IPS-NIHi7 (cell line): ENCODE results near the gene FADS1.

Experiments
- DNase-seq: peaks from one replicate; pipeline ENCODE4 v3.0.0; 2012; ENCODE audit warnings: mixed read lengths; ENCODE audit errors: extremely low spot score

The FADS1 gene

DNA sequence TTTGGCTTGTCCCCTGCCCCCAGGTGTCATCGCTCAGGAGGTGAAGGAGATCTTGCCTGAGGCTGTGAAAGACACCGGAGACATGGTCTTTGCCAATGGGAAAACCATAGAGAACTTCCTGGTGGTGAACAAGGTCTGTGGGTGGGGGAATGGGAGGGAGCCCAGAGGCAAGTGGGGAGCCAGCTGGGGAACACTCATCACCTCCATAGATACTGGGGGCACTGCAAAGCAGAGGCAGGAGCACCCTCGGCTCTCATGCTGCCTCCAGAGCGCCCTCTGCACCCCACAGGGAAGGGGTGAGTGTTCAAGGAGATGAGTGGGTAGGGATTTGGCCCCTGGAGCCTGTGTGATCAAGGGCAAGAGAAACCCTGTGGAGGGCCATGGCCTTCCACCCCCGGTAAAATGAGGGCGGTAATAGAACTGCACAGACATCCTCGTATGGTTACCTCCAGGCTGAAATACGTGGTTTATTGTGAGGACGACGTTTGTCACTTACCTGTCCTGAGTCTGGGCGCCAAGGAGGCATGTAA lies 38.4 kb downstream of the FADS1 start:
- no peak for DNase-seq

DNA sequence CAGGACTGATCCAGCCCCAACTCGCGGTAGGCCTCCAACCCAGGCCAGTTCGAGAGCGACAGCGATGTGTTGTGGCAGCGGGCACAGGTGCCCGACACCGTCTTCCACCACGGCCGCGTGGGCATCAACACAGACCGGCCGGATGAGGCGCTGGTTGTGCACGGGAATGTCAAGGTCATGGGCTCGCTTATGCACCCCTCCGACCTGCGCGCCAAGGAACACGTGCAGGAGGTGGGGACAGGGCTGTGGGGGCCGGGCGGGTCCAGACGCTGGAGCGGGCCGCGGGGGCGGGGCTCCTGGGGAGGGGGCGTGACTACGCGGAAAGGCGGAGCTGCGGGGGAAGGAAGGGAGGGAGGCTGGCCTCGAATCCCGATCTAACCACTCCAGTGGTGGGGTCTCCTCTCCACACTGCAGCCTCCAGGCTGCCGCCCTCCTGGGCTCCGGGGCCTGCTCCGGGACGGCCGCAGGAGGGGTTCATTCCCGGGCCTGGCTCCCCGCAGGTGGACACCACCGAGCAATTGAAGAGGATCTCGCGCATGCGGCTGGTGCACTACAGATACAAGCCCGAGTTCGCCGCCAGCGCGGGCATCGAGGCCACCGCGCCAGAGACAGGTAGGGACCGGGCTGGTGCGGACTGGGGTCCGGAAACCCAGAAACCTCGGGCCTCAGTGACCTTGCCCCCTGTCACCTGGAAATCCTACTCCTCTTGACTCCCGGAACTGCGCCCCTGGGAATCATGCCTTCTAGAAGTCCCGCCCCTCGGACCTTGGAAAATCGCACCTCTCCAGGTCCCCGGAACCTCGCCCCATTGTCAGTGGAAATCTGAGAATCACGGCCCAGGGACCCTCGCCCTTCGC lies 39.3 kb downstream of the FADS1 start:
- peak; percentile 85 for DNase-seq

DNA sequence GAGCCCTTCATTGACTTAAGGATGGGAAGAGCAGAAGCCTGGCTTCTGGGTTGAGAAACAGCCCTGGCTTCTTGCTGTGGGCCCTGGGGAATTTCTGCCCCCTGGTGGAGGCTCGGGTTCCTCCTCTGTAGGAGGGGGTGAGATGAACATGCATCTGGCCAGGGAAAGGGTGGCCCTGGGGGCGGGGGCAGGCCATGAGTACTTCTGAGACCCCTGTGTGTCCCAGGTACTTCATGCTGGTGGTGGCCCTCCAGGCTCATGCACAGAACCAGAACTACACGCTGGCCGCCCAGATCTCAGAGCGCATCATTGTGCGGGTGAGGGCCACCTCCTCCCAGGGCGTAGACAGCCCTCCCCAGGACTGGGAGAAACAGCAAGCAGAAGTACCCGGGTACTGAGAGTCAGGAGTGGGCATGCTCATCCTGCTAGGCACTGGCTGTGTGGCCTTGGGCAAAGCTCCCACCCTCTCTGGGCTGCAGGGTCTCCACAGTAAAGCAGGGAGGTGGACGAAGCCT lies 40.2 kb downstream of the FADS1 start:
- peak; percentile 91 for DNase-seq

DNA sequence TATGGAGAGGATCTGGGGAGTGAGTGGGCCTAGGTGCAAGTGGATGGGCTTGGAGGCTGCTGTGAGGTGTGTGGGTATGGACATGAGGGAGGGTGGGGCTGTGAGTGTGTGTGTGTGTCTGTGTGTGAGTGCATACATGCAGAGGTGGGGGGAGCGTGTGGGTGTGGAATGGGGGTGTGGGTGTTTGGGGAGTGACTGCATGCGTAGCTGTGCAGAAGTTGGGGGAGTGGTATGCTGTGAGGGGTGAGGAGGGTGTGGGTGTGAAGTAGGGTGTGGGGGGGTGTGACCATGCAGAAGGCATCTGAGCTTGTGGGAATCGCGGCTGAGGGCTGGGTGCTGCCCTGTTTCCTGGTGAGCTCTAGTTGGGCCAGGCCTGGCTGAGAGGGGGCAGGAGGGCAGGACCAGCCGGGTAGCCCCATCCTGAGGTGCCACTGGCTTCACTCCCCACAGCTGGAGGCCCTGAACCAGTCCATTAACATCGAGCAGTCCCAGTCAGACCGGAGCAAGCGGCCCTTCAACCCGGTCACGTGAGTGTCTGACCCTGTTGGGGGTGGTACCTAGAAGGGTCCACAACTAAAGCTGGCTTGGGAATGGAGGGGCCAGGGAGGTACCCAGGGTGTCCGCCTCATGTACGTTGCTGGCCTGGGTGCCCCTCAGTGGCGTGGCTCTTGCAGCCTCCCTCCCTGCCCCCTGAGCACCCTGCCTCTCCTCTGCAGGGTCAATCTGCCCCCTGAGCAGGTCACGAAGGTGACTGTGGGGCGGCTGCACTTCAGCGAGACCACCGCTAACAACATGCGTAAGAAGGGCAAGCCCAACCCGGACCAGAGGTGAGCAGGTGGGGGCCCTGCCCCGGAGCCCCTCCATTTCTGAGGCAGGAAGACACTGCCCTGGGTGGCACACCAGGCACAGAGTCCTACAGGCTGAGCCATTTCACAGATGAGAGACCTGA lies 40.9 kb downstream of the FADS1 start:
- DNase-seq = no peak

DNA sequence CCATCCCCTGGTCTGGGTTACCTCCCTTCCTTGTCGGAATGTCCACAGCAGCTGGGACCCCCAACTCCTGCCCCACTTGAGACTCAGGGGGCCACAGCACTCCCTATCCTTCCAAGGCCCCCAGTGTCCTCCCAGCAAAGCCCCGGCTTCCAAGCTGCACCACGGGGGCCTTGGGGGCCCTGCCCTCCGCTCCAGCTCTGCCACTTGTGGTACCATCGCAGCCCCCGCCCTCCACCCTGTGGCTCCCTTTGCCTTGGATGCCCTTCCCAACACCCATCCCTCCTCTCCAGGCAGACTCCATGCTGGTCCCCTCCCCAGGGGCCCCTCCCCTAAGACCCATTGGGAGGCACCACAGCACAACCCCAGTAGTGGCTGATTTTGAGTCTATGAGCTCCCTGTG lies 41.7 kb downstream of the FADS1 start:
- DNase-seq = no peak

DNA sequence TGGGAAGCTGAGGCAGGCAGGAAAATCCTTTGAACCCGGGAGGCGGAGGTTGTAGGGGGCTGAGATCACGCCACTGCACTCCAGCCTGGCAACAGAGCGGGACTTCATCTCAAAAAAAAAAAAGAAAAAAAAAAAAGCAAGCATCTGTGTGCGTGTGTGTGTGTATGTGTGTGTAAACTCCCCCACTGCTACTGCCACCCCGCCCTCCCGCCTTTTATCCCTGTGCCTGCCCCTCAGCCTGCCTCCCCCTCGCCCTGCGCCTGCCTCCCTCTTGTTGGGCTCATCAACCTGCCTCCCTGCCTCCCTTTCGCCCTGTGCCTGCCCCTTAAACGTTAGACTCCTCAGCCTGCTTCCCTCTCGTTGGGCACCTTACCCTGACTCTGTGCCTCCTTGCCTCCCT lies 42.4 kb downstream of the FADS1 start:
- DNase-seq = no peak

DNA sequence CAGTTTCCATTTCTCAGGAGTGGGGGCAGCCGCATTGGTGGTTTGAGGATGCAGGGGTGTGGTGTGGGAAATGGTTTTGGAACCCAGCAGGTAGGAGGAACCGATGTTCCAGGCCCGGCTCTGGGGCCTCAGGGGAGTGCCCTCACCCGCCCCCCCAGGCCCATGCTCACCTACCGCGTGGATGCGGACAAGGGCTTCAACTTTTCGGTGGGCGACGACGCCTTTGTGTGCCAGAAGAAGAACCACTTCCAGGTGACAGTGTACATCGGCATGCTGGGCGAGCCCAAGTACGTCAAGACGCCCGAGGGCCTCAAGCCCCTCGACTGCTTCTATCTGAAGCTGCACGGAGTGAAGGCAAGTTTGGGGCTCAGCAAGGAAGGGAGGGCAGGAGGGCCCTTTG lies 43.0 kb downstream of the FADS1 start:
- DNase-seq = no peak

DNA sequence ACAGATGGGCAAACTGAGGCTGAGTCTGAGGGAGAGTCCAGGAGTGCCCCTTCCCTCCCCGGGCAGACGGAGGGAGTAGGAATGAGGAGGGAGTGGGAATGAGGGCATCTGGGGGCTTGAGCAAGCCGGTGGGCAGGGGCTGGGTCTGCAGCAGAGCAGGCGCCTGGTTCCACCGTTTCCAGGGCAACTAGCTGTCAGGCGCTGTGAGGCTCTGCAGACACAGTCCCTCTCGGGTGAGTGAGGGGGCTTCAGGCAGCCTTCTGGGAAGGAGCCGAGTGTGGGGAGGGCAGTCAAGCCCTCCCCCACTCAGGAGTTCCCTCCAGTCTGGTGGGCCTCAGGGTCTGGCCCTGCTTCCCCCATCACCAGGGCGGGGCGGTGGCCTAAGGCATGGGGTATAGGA lies 43.4 kb downstream of the FADS1 start:
- no peak for DNase-seq

DNA sequence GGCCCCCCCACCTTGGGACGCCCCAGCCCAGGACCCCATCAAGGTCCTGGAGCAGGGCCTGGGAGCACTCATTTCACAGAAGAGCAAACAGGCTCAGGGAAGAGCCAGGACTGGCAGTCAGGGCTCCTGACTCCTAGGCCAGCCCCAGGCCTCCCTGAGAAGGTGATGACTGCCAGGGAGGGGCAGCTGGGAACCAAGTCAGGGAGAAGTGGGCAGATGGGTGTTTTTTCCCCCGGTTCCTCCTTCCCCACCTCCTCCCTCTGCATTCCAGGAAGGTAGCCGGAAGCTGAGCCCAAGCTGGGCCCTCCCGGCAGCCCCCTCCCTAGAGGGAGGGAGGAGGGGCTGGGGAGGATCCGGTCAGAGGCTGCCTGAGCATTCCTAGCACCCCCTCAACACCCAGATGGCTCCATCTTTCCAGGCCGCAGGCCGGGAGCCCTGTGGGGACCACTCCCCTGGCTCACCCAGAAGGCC lies 44.8 kb downstream of the FADS1 start:
- peak; percentile 80 for DNase-seq

DNA sequence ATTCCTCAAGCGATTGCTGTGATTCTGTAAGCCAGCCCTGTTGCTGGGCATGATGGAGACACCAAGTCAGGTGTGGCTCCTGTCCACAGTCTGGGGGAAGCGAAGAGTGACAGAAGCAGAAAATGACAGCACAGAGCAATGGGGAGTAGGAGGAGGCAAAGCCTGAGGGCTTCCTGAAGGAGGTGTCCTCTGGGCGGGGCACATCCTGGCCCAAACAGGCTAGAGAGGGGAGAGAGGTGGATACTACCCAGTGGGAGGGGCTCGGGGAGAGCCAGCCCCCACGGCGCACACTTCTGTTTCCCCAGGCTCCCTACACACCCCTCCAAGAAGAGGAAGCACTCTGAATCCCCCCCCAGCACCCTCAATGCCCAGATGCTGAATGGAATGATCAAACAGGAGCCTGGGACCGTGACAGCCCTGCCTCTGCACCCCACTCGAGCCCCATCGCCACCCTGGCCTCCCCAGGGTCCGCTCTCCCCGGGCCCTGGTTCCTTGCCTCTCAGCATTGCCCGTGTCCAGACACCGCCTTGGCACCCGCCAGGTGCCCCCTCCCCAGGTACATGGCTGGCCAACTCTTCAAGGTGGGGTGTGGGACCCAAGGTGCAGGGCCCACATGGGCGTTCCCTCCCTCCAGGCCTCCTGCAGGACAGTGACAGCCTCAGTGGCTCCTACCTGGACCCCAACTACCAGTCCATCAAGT lies 45.5 kb downstream of the FADS1 start:
- no peak for DNase-seq

DNA sequence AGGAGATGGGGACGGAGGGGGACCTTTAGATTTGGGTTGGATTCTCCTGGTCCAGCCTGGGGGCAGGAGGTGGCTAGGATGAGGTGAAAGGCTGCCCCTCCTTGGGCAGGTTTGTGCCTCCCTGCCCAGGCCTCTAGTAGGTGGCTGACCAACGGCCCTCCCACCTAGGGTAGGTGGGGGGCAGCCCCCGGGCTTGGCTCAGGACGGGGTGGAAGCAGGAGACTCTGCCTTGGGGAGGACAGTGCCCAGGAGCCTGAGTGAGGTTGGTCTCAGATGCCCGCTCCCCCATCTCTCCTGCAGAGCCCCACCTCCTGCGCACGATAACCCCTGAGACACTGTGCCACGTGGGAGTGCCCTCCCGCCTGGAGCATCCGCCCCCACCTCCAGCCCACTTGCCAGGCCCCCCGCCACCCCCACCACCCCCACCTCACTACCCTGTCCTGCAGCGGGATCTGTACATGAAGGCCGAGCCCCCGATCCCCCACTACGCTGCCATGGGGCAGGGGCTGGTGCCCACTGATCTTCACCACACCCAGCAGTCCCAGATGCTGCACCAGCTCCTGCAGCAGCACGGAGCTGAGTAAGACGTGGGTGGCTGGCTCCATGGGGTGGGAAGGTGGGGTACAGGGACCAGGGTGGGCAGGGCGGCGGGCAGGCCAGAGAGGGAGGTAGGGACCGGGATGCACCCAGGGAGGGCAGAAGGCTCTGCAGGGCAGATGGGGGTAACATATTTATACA lies 46.7 kb downstream of the FADS1 start:
- DNase-seq = no peak

DNA sequence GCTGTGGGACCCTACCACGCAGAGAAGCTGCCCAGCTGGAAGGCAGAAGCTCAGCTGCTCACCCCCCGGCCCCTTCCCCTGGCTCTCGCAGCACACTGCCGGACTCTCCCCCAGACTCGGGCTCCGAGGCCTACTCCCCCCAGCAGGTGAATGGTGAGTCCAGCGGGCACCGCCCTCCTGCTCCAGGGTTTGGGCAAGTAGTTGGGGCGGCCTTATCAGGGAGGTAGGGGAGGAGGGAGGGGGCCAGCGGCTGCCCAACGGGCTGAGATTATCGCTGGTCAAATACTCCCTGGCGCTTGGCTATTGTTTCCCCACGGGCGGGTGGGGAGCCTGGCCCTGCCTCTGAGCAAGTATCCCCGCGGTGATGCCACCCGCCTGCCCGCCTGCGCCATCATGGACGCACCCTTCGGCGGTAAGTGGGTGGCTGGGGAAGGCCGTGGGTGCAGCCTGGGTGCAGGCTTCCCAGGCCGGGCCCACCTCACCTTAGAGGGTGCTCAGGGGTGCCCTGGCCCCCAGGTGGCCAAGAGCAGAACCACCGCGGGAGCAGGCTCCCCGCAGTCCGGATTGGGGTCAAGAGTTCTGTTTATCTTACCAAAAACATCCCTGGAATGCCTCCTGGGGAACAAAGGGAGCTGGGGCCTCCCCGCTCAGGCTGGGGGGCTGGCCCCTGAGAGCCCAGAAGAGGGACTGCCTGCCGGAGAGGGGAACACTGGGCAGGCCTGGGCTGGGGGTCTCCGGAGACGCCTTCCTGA lies 47.5 kb downstream of the FADS1 start:
- DNase-seq = no peak

DNA sequence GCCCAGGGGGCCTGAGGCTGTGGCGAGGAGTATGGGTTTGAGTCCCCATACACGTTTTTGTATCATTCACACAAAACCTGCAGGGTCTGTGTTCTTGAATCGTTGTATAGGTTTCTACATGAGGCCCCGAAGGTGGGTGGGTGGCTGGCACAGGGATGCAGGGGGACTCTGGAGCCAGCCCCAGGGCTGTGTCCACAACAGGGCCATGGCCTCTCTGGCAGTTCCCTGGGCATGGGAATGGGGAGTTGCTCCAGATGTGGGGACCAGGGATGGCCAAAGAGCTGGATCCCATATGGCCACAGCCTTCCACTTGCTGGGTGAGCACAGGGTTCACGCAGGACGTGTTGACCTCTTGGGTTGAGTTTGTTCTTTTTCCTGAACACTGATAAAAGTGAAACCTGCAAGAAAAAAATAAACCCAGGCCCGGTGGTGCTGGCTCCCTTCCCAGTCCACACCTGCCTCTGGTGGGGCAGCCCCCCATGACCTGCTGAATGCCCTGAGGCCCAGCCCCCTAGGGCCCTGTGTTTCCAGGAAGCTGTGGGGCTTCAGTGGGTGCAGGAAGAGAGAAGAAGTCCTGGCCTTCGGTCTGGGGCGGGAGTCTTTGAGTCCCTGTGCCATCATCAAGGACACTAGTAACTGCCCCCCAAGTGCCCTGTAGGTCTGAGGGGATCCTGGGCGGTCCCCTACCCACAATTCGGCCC lies 48.3 kb downstream of the FADS1 start:
- DNase-seq = no peak

DNA sequence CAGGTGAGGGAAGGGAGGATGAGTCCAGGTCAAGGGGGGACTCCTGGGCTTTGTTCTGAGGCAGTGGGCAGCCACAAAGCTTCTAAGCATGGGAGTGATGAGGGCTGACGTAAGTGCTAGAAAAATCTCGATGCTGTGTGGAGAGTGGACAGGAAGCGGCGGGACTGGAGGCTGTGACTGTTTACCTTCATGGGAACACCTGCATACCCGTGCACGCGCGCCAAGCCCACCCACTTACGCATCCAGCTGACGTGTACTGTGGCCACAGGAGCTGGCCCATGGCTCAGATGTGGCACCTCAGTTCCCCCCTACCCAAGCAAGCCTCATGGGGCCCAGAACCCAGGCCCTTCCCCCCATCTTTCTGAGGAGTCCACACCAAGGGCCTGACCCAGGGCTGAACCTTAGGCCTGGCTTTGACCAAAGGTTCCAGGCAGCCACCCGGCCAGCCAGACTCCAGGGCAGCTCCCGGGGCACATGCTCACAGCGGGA lies 50.4 kb downstream of the FADS1 start:
- no peak for DNase-seq

DNA sequence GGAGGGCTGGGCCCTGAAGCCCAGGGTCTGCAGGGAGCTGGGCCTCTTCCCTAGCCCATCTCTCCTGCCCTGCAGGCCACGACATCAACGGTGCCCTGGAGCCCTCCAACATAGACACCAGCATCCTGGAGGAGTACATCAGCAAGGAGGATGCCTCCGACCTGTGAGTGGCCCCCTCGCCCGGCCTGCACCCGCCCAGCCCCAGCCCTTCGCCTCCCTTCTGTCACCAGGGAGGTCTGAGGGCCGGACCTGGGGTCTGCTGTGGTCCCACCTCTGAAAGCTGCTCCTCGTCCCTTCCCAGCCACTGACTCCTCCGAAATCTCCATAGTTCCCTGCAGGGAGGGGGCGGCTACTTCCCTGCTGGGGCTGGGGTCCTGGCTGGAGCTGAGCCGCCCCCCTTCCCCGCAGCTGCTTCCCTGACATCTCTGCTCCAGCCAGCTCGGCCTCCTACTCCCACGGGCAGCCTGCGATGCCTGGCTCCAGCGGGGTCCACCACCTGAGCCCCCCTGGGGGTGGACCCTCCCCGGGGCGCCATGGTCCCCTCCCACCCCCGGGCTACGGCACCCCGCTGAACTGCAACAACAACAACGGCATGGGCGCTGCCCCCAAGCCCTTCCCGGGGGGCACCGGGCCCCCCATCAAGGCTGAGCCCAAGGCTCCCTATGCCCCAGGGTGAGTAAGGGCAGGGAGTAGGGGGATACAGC lies 51.1 kb downstream of the FADS1 start:
- DNase-seq = no peak

DNA sequence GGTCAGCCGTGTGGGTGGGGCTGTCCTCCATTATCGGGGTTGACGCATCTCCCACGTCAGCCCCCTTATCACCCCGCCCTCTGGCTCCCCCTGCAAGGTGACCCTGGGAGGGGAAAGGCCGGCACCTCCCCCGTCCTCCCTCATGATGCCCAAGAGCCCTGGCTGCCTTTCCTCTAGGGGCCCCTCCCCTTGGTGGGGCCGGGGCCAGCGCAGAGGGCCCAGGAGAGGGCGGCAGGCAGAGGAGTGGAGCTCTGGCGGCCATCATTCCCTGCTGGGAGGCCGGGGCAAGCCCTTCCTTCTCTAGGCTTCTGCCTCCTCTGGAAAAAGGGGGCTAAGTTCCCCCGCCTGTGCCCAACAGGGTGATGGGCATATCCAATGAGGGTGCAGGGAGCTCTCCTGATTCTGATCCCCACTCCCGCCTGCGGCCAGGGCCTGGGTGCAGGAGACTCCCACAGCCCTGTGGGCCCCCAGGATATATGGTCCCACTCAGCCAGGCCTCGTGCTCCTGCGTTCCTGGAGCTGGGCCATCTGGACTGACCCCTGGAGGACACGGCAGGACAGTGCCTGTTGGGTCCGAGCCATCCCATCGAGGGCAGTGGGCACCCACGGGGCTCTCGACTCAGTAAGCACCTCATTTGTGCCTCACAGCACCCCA lies 52.1 kb downstream of the FADS1 start:
- DNase-seq = peak; percentile 73

DNA sequence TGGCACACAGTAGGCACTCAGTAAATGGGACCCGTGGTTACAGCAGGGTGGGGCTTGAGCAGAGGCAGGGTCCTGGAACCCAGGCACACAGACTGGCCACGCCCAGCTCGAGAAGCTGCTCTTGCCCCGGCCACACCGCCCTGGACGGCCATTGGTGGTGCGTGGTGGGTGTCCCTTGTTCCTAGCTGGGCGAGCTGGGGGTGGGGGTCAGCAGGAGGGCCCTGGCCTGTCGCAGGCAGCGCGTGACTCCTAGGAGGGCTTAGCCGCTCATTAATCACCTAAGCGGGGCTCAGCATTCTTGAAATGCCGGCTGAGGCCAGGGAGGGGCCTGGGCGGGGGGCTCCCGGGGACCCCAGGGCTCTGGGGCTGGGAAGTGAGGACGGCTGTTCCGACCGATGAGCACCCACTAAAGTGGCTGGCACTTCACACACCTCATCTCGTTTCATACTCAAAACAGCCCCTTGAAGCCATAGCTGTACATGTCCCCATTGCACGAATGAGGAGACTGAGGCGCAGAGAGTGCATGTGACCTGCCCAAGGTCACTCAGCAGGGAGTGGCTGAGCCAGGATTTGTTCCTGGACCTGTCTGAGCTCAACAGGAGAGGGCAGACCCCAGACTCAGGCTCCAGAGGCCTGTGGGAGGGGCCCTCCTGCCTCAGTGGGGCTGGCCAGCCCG lies 52.7 kb downstream of the FADS1 start:
- no peak for DNase-seq

DNA sequence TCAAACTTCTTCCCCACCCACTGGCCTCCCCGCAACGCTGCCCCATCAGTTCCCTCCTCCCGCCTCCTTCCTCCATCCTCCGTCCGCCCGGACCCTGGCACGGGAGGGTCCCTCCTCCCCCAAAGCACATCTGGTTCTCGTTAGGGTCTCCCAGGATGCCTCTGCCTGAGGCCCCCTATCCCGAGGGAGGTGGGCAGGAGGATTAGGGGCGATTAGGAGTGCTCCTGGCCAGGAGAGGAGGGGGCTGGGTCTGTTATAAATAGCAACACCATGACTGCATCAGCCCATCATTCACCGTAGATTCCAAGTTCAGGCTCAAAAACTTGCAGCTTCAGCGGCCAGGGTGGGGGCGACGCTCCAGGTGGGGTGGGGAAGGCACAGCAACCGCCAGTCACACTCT lies 54.0 kb downstream of the FADS1 start:
- no peak for DNase-seq
